Measurements from ENCODE around the gene LHX2. TPM values are rescaled to one million over a fixed set of nuclear protein-coding genes. Genes with fewer than 3 reads are reported as not detected.

LHX2 gene
- polyA plus RNA-seq, 12 donors: 1.3 to 7.0 (median 2.0) TPM; not detected in 2

GRCh38 chr9:124013309-124014210 lies 2.0 kb downstream of the LHX2 start:
- no peak for DNase-seq

GRCh38 chr9:124014211-124014955 lies 2.8 kb downstream of the LHX2 start:
- DNase-seq: no peak

GRCh38 chr9:124014956-124015660 lies 3.5 kb downstream of the LHX2 start:
- DNase-seq: no peak

- DNase-seq: no peak
Measured at GRCh38 chr9:124015661-124016131, 4.1 kb downstream of the LHX2 start.

- no peak for DNase-seq
Measured at GRCh38 chr9:124016175-124017050, 4.8 kb downstream of the LHX2 start.

GRCh38 chr9:124017051-124017928 lies 5.7 kb downstream of the LHX2 start:
- DNase-seq: no peak

GRCh38 chr9:124017929-124018729 lies 6.6 kb downstream of the LHX2 start:
- no peak for DNase-seq

- DNase-seq: no peak
Measured at GRCh38 chr9:124018730-124019697, 7.4 kb downstream of the LHX2 start.

GRCh38 chr9:124019771-124020519 lies 8.4 kb downstream of the LHX2 start:
- no peak for DNase-seq

- DNase-seq: no peak
Measured at GRCh38 chr9:124020520-124021384, 9.2 kb downstream of the LHX2 start.

- DNase-seq: no peak
Measured at GRCh38 chr9:124021385-124021769, 9.8 kb downstream of the LHX2 start.

- no peak for DNase-seq
Measured at GRCh38 chr9:124022201-124023121, 10.9 kb downstream of the LHX2 start.

GRCh38 chr9:124024107-124024506 lies 12.5 kb downstream of the LHX2 start:
- DNase-seq: no peak

GRCh38 chr9:124029617-124030016 lies 18.0 kb downstream of the LHX2 start:
- no peak for DNase-seq

- no peak for DNase-seq
Measured at GRCh38 chr9:124030969-124031451, 19.4 kb downstream of the LHX2 start.
